Keratinocyte (primary cell): ENCODE measurements around the gene CREB5. TPM values are rescaled to one million over a fixed set of nuclear protein-coding genes. Genes with fewer than 3 reads are reported as not detected.

Experiments used
- DNase-seq: peaks from one replicate; pipeline ENCODE4 v3.0.0-alpha.2; 2011; ENCODE audit warnings: low read depth, missing footprints, low spot score
- FAIRE-seq: peaks from 2 replicates; lab custom pipeline; 2011; peaks lifted over from hg19 to GRCh38; lab: Jason Lieb, UNC
- H2AFZ ChIP-seq: 2 replicates; pipeline ENCODE4 v1.6.0; 2012; ENCODE audit warnings: low read length, control low read depth, inconsistent platforms; ENCODE audit not compliant: control insufficient read depth
- H3K27ac ChIP-seq: 2 replicates; pipeline ENCODE4 v1.5.1; 2011; ENCODE audit warnings: low read length; ENCODE audit not compliant: control insufficient read depth, insufficient read depth
- H3K27me3 ChIP-seq: 3 replicates; pipeline ENCODE4 v1.6.0; 2011; ENCODE audit warnings: low read length; ENCODE audit not compliant: control insufficient read depth, insufficient read depth; ENCODE audit errors: extremely low read depth
- H3K36me3 ChIP-seq, 2 experiments: 2 replicates in 1 of 2; 3 replicates in 1 of 2; pipeline ENCODE4 v1.5.1; 2011; ENCODE audit warnings: low read length in 2 of 2, mild to moderate bottlenecking in 1 of 2; ENCODE audit not compliant: control insufficient read depth in 2 of 2, insufficient read depth in 2 of 2; ENCODE audit errors: extremely low read depth in 1 of 2
- H3K4me1 ChIP-seq: 3 replicates; pipeline ENCODE4 v1.5.1; 2011; ENCODE audit warnings: low read length; ENCODE audit not compliant: control insufficient read depth, insufficient read depth; ENCODE audit errors: extremely low read depth
- H3K4me2 ChIP-seq: 3 replicates; pipeline ENCODE4 v1.6.0; 2011; ENCODE audit warnings: low read depth, low read length; ENCODE audit not compliant: control insufficient read depth, insufficient read depth; ENCODE audit errors: extremely low read depth
- H3K4me3 ChIP-seq, 3 experiments: fragments of 200-600 bp in 1 of 3; sonication (generic) in 1 of 3; 2 replicates in 2 of 3; 3 replicates in 1 of 3; pipeline ENCODE4 v1.5.1; 2011 to 2016; ENCODE audit warnings: low read length in 3 of 3, mild to moderate bottlenecking in 3 of 3, control low read depth in 2 of 3, inconsistent platforms in 1 of 3, low read depth in 1 of 3, mixed read lengths in 1 of 3, mixed run types in 1 of 3, moderate library complexity in 1 of 3; ENCODE audit not compliant: control insufficient read depth in 2 of 3, insufficient read depth in 2 of 3; ENCODE audit errors: extremely low read depth in 1 of 3
- H3K79me2 ChIP-seq: 2 replicates; pipeline ENCODE4 v1.6.0; 2012; ENCODE audit warnings: low read length; ENCODE audit not compliant: control insufficient read depth, insufficient read depth
- H3K9ac ChIP-seq: 3 replicates; pipeline ENCODE4 v1.6.0; 2011; ENCODE audit warnings: low read length; ENCODE audit not compliant: control insufficient read depth, insufficient read depth; ENCODE audit errors: extremely low read depth
- H3K9me1 ChIP-seq: 3 replicates; pipeline ENCODE4 v1.6.0; 2011; ENCODE audit warnings: low read length; ENCODE audit not compliant: control insufficient read depth, insufficient read depth; ENCODE audit errors: extremely low read depth
- H3K9me3 ChIP-seq: 2 replicates; pipeline ENCODE4 v1.5.1; 2012; ENCODE audit warnings: low read depth, low read length; ENCODE audit not compliant: control insufficient read depth
- H4K20me1 ChIP-seq: 3 replicates; pipeline ENCODE4 v1.6.0; 2011; ENCODE audit warnings: low read length; ENCODE audit not compliant: control insufficient read depth, insufficient read depth; ENCODE audit errors: extremely low read depth
- CTCF ChIP-seq, 3 experiments: IDR thresholded peaks in 1 of 3; conservative IDR thresholded peaks in 1 of 3; optimal IDR thresholded peaks in 1 of 3; 2 replicates in 2 of 3; 3 replicates in 1 of 3; pipeline versions ENCODE3 to v1.5.1; 2011; ENCODE audit warnings: low read length in 3 of 3, mild to moderate bottlenecking in 3 of 3, moderate library complexity in 2 of 3, control low read depth in 1 of 3, inconsistent platforms in 1 of 3; ENCODE audit not compliant: insufficient read depth in 2 of 3; ENCODE audit errors: extremely low read depth in 1 of 3
- EZH2 ChIP-seq: IDR thresholded peaks from one replicate; pipeline ENCODE4 v1.6.1; 2012; ENCODE audit warnings: inconsistent platforms, mild to moderate bottlenecking, low read length, moderate library complexity
- dilution Hi-C: fragments of 300-500 bp; cut with MboI; formaldehyde crosslinking; loops from one replicate; pipeline ENCODE4 v1.7.0; 2020; ENCODE audit warnings: low sequenced_read_pairs; ENCODE audit not compliant: extremely low pct_ligation_motif_present
- polyA plus RNA-seq, 5 experiments: library from polyadenylated mRNA; depleted of rRNA in 3 of 5; stranded (reverse) in 3 of 5; stranded (forward) in 1 of 5; unstranded in 1 of 5; fragments of >200 nt; gene quantifications; 1 replicate in 1 of 5; 2 replicates in 3 of 5; 3 replicates in 1 of 5; pipeline versions ENCODE4 v1.2.1 to v1.2.3, GENCODE V29; 2011 to 2012; ENCODE audit warnings: missing spikeins in 2 of 5, low read depth in 1 of 5, low replicate concordance in 1 of 5

CREB5 gene
- polyA plus RNA-seq, 1 donor (not counting 4 experiments of a cell fraction or from before 2014, with no cell fraction given) = 7.9 TPM

DNA sequence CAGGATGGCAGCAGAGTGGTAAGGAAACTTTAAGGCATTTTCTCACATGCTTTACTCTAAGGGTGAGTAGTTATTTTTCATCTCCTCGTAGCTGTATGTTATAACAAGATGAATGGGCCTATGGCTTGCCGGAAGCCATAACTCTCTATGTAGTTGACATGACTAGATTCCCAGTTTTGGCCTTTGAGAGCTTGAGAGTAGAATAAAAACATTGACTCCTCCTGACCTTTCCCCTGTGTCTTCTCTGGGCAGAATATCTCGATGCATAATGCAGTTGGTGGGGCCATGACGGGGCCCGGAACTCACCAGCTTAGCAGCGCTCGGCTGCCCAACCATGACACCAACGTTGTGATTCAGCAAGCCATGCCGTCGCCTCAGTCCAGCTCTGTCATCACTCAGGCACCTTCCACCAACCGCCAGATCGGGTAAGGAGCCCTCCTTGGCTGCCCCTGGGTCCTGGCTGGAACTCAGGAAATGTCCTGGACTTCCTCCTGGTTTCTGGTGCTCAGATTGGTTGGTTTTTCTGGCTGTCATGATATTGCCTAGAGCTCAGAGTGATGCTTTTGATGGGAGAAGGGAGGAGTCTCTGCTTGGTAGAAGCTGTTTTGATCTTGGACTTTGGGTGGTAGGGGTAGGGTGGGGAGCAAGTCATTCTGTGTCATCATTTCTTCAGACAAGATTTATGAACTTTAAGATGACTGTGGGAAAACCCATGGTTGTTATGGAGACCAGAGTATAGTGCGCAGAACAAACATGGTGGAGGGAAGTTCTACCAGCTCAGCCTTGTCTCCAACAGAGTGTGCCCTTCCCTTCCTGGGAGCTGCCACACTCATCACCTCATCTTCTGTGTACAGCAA lies 158.0 kb downstream of the CREB5 start:
- Histone ChIP-seq H3K4me1 (peaks cover 3% of the 10 kb centered on the region), H3K27ac (no peak overlapping the region), H3K9me1 (no peaks in the 10 kb centered on the region), H3K36me3 (no peaks in the 10 kb centered on the region), H3K9ac (no peak overlapping the region), H3K9me3 (no peaks in the 10 kb centered on the region), H2AFZ (no peak overlapping the region), H3K4me3 (no peak overlapping the region), H4K20me1 (no peaks in the 10 kb centered on the region), H3K79me2 (no peaks in the 10 kb centered on the region), H3K27me3 (peaks cover 20% of the 10 kb centered on the region), H3K4me2 (no peak overlapping the region)
- TF ChIP-seq EZH2 (no peak), CTCF (optimal IDR thresholded peaks at IDR 0.05 in 1 of 3, IDR thresholded peaks at IDR 0.05 in 1 of 3, conservative IDR thresholded peaks at IDR 0.05 in 1 of 3; ENCODE audit: extremely low read depth in 1 of 3, insufficient read depth in 2 of 3, low read length in 3 of 3) (no peak)
- dilution Hi-C loops = no loop called here
- no peak for FAIRE-seq
- no peak for DNase-seq

DNA sequence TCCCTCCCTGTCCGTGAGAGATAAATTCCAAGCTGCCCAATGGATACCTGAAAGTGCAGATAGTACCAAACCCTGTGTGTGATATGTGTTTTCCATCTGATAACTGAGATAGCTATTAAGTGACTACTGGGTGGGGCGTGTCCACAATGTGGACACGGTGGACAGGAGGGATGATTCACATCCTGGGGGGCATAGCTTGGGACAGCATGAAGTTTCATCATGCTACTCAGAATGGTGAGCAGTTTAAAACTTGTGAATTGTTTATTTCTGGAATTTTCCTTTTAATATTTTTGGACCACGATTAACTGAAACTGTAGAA lies 158.6 kb downstream of the CREB5 start:
- FAIRE-seq (peak; percentile 64), DNase-seq (no peak)
- H3K27ac ChIP-seq = no peak overlapping the region
- H3K4me2 ChIP-seq = no peak overlapping the region
- no peaks in the 10 kb centered on the region for H3K9me3 ChIP-seq
- H3K79me2 ChIP-seq = no peaks in the 10 kb centered on the region
- H3K4me3 ChIP-seq = no peak overlapping the region
- no peaks in the 10 kb centered on the region for H3K9me1 ChIP-seq
- H3K27me3 ChIP-seq = peaks cover 21% of the 10 kb centered on the region
- H3K9ac ChIP-seq = no peak overlapping the region
- TF ChIP-seq EZH2 (no peak), CTCF (optimal IDR thresholded peaks at IDR 0.05 in 1 of 3, IDR thresholded peaks at IDR 0.05 in 1 of 3, conservative IDR thresholded peaks at IDR 0.05 in 1 of 3; ENCODE audit: extremely low read depth in 1 of 3, insufficient read depth in 2 of 3, low read length in 3 of 3) (no peak)
- dilution Hi-C loops = no loop called here
- no peaks in the 10 kb centered on the region for H3K36me3 ChIP-seq
- peaks cover 3% of the 10 kb centered on the region for H3K4me1 ChIP-seq
- H2AFZ ChIP-seq = no peak overlapping the region
- no peaks in the 10 kb centered on the region for H4K20me1 ChIP-seq
